D721Med (cell line): ENCODE results near the gene ZNHIT3.
A peak's percentile ranks its signal among the peaks of the same experiment; 100 is the strongest.
"Not testable (repeated sequence)": the region's sequence is repeated elsewhere in the genome, so short reads cannot be mapped to it uniquely, and the experiment has no call there.

ENCODE experiments used
- DNase-seq: peaks from one replicate; pipeline ENCODE4 v3.0.0; 2011; ENCODE audit warnings: low spot score; ENCODE audit not compliant: insufficient read length
- FAIRE-seq: peaks from 2 replicates; lab custom pipeline; 2011; peaks lifted over from hg19 to GRCh38; lab: Jason Lieb, UNC
- CTCF ChIP-seq: IDR thresholded peaks from 2 replicates; pipeline ENCODE4 v1.5.1; 2012; ENCODE audit warnings: mild to moderate bottlenecking, control low read depth; ENCODE audit not compliant: insufficient read depth; ENCODE audit errors: missing control alignments

The ZNHIT3 gene

GRCh38 chr17:36486204-36487194 is at the start of gene ZNHIT3:
Gene ZNHIT3 (plus strand): TSS chr17:36486681. CDS start chr17:36486700, 19 bp downstream.
- no peak for TF ChIP-seq CTCF
- peak; percentile 97 for DNase-seq
- FAIRE-seq: no peak

DNA sequence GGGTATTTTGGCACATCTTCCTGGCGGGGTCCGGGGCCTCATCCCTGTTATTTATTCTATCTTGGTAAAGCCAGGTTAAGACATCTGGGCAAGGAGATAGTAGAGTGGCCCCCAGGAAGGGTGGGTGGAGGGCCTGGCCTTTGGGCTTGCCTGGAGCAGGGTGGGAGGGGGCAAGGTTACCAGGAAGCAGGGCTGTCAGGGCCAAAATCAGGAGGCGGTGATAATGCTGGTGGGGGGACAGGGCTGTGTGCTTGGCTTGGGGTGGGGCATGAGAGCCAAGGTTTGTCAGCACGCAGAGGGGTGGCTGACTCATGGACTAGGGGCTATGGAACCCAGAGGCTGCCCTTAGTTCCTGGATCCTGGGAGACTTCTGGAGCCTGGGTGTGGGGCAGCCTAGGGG is 44.7 kb upstream of the ZNHIT3 start:
- DNase-seq, FAIRE-seq: not testable (repeated sequence)

- FAIRE-seq: no peak
- TF ChIP-seq CTCF: no peak
- no peak for DNase-seq
Observed at GRCh38 chr17:36443777-36444176, 42.7 kb upstream of the ZNHIT3 start.

GRCh38 chr17:36449997-36450396 is 36.5 kb upstream of the ZNHIT3 start:
- not testable (repeated sequence) for FAIRE-seq
- peak; percentile 1 for TF ChIP-seq CTCF

GRCh38 chr17:36452888-36453287 is 33.6 kb upstream of the ZNHIT3 start:
- not testable (repeated sequence) for DNase-seq, FAIRE-seq

More at GRCh38 chr17:36449997-36450396, 36.5 kb upstream of the ZNHIT3 start:
- not testable (repeated sequence) for DNase-seq

DNA sequence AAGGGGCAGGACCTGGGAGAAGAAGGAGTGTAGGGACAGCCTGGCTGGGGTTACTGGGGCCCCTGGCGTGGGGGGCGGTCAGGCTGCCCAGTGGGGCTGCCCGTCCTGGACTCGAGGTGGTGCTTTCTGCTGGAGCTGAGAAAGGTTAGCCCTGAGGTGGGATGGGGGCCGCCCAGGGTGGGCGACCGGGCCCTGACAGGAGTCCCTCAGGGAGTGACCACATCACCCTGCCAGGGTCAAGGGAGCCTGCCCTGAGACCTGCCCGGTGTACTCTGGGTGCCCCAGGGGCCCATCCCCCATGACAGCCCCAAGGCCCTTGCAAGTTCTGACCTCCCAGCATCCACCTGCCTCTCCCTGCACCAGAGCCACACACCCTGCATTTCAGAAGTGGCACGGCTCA is 28.8 kb upstream of the ZNHIT3 start:
- FAIRE-seq, DNase-seq: not testable (repeated sequence)

DNA sequence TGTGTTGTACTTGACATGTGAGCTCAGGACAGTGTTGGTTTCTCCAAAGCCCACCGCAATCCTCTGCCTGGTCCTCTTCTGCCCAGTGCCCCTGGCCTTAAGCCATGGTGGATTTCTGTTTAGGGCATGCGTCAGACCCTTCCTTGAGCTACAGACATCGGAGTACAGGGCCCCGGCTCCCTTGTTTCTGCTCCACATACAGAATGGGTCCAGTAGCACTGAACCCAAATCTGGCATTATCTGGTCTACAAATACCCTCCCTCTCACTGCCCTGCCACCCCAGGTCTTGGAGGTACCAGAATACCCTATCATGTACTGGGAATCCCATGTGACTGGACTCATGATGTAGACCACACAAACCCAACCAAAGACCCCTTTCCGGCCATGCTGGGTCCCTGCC is 27.4 kb upstream of the ZNHIT3 start:
- TF ChIP-seq CTCF: no peak
- FAIRE-seq (no peak), DNase-seq (no peak)

- TF ChIP-seq CTCF: no peak
- FAIRE-seq: no peak
- DNase-seq: no peak
Observed at GRCh38 chr17:36459601-36460000, 26.9 kb upstream of the ZNHIT3 start.
